Testis (tissue), 2 donors: ENCODE data around the gene LSM7.

Experiments
- CTCF ChIP-seq, 3 experiments: fragments of 450-650 bp in 2 of 3; fragments of 200-600 bp in 1 of 3; sonication (generic) in 1 of 3; IDR thresholded peaks; one replicate each; pipeline ENCODE4 v1.5.1; 2016 to 2019; ENCODE audit warnings: antibody characterized with exemption in 3 of 3, mild to moderate bottlenecking in 2 of 3, moderate library complexity in 1 of 3
- POLR2A ChIP-seq: fragments of 450-650 bp; IDR thresholded peaks from one replicate; pipeline ENCODE4 v1.6.1; 2017; ENCODE audit warnings: antibody characterized with exemption, mild to moderate bottlenecking, moderate library complexity

GRCh38 chr19:2319551-2319950, 8.8 kb downstream of the LSM7 start:
- TF ChIP-seq CTCF (IDR thresholded peaks at IDR 0.05) (no peak), POLR2A (no peak)
